GM23248 (cell line): ENCODE results near the gene PPIP5K2. TPM values are rescaled to one million over a fixed set of nuclear protein-coding genes. Genes with fewer than 3 reads are reported as not detected.

ENCODE experiments used
- DNase-seq: peaks from one replicate; pipeline ENCODE4 v3.0.0-alpha.2; 2015
- H2AFZ ChIP-seq: fragments of 200-600 bp; sonication (generic); 2 replicates; pipeline ENCODE4 v1.6.1; 2016; ENCODE audit warnings: antibody characterized with exemption
- H3F3A ChIP-seq: fragments of 200-600 bp; sonication (generic); 2 replicates; pipeline ENCODE4 v1.6.1; 2016; ENCODE audit warnings: mild to moderate bottlenecking, antibody characterized with exemption, mixed run types; ENCODE audit not compliant: insufficient read depth
- H3K27ac ChIP-seq: fragments of 200-600 bp; sonication (generic); 2 replicates; pipeline ENCODE4 v1.5.1; 2016; ENCODE audit warnings: mild to moderate bottlenecking
- H3K27me3 ChIP-seq: fragments of 200-600 bp; sonication (generic); replicated peaks from 2 replicates; pipeline ENCODE4 v1.6.1; 2016; ENCODE audit warnings: mild to moderate bottlenecking; ENCODE audit not compliant: insufficient read depth
- H3K36me3 ChIP-seq: fragments of 200-600 bp; sonication (generic); 2 replicates; pipeline ENCODE4 v1.6.1; 2016; ENCODE audit warnings: low read depth, mild to moderate bottlenecking
- H3K4me1 ChIP-seq: fragments of 200-600 bp; sonication (generic); 2 replicates; pipeline ENCODE4 v1.6.1; 2016; ENCODE audit warnings: mild to moderate bottlenecking; ENCODE audit not compliant: insufficient read depth
- H3K4me2 ChIP-seq: fragments of 200-600 bp; sonication (generic); one replicate; pipeline ENCODE4 v1.6.1; 2016; ENCODE audit warnings: mild to moderate bottlenecking; ENCODE audit not compliant: unreplicated experiment
- H3K4me3 ChIP-seq: fragments of 200-600 bp; sonication (generic); 2 replicates; pipeline ENCODE4 v1.5.1; 2016; ENCODE audit warnings: mild to moderate bottlenecking
- H3K79me2 ChIP-seq: fragments of 200-600 bp; sonication (generic); 2 replicates; pipeline ENCODE4 v1.6.1; 2016; ENCODE audit warnings: mild to moderate bottlenecking; ENCODE audit not compliant: insufficient read depth
- H3K9ac ChIP-seq: fragments of 200-600 bp; sonication (generic); 2 replicates; pipeline ENCODE4 v1.6.1; 2016; ENCODE audit warnings: mild to moderate bottlenecking
- H3K9me2 ChIP-seq: fragments of 200-600 bp; sonication (generic); 2 replicates; pipeline ENCODE4 v1.6.1; 2016; ENCODE audit warnings: mixed run types, mild to moderate bottlenecking, moderate library complexity; ENCODE audit not compliant: insufficient read depth
- H3K9me3 ChIP-seq: fragments of 200-600 bp; sonication (generic); one replicate; pipeline ENCODE4 v1.6.1; 2017; ENCODE audit warnings: low read depth
- H4K20me1 ChIP-seq: fragments of 200-600 bp; sonication (generic); 2 replicates; pipeline ENCODE4 v1.6.0; 2016; ENCODE audit not compliant: insufficient read depth
- EZH2 ChIP-seq: fragments of 200-600 bp; sonication (generic); IDR thresholded peaks from 2 replicates; pipeline ENCODE4 v1.6.1; 2018; ENCODE audit warnings: antibody characterized with exemption, mild to moderate bottlenecking; ENCODE audit not compliant: insufficient read depth, poor library complexity, severe bottlenecking
- EZH2phosphoT487 ChIP-seq: fragments of 200-600 bp; sonication (generic); IDR thresholded peaks from 2 replicates; pipeline ENCODE4 v1.6.1; 2018; ENCODE audit warnings: antibody characterized with exemption, moderate library complexity, mild to moderate bottlenecking, low read depth; ENCODE audit not compliant: insufficient read depth
- WGBS, 2 experiments: methylation state at CpG; one replicate each; pipeline ENCODE4 v1.1.6; 2015 to 2017; ENCODE audit warnings: low lambda C conversion rate in 2 of 2, low coverage in 1 of 2; ENCODE audit errors: missing lambda C conversion rate in 2 of 2; 5-methylcytosine and 5-hydroxymethylcytosine counted together
- in situ Hi-C: fragments of 300-500 bp; cut with MboI; formaldehyde crosslinking; loops from 2 replicates; pipeline ENCODE4 v1.15.0; 2020
- polyA plus RNA-seq: library from polyadenylated mRNA; unstranded; fragments of >200 nt; fragmentation: Nextera tagmentation; extraction: Ambion mirVana; gene quantifications from 2 replicates; pipeline ENCODE4 v1.2.1, GENCODE V29; 2016
- total RNA-seq: library from RNA; depleted of rRNA; stranded (reverse); fragments of >200 nt; shearing (Covaris generic); gene quantifications from 2 replicates; pipeline ENCODE4 v1.2.3, GENCODE V29; 2014

Gene PPIP5K2
- total and polyA plus RNA-seq, 2 experiments from 2014 or later, result 47.5 to 65.6 TPM

DNA sequence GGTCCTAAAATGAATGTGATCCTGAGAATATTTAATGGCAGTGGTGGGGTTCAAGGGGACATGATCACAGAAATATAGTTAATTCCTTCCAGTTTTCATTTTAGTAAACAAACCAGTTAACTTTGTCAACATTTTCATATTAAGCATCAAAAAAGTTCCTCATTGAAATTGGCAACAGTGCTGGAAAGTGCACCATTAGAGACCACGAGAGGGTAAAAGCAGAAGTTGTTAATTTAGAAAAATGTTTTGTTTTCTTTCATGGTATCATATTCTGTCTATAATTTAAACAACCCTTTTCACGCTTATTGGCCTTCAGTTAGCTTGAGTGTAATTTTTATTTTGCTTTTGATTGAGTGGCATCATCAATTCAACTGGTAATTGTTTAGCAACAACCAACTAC, 12.0 kb upstream of the PPIP5K2 start:
- Histone ChIP-seq H4K20me1 (no peaks in the 10 kb centered on the region), H3K36me3 (no peaks in the 10 kb centered on the region; the same call in 1 of the 2 replicates), H3K4me3 (no peak overlapping the region), H3K9ac (no peak overlapping the region), H3K9me2 (no peaks in the 10 kb centered on the region; the same call in 1 of the 2 replicates), H3F3A (no peaks in the 10 kb centered on the region), H3K79me2 (peaks cover 40% of the 10 kb centered on the region), H3K27me3 (no peaks in the 10 kb centered on the region), H3K27ac (no peak overlapping the region), H3K4me2 (no peak overlapping the region), H3K9me3 (no peaks in the 10 kb centered on the region), H2AFZ (no peak overlapping the region), H3K4me1 (no peaks in the 10 kb centered on the region)
- WGBS, 2 experiments, result 81 to 90% methylated on average over 2 of the region's 2 CpGs
- TF ChIP-seq EZH2 (no peak), EZH2phosphoT487 (no peak)
- DNase-seq, result no peak
- in situ Hi-C loops, result no loop called here

- Histone ChIP-seq H3K4me3 (no peak overlapping the region), H3K27ac (no peak overlapping the region), H4K20me1 (no peaks in the 10 kb centered on the region), H3K9me2 (peaks cover 2% of the 10 kb centered on the region), H3K4me2 (no peak overlapping the region), H3K9ac (no peak overlapping the region), H3K79me2 (peaks cover 52% of the 10 kb centered on the region), H3K36me3 (no peaks in the 10 kb centered on the region; the same call in 1 of the 2 replicates), H3K27me3 (no peaks in the 10 kb centered on the region), H3F3A (no peaks in the 10 kb centered on the region), H3K9me3 (no peaks in the 10 kb centered on the region), H2AFZ (no peak overlapping the region), H3K4me1 (no peaks in the 10 kb centered on the region)
- in situ Hi-C loops, result no loop called here
- TF ChIP-seq EZH2phosphoT487 (no peak), EZH2 (no peak)
- DNase-seq, result no peak
- 37 to 70% methylated on average over 1 of the region's 1 CpG for WGBS, 2 experiments
These were observed 10.8 kb upstream of the PPIP5K2 start for GRCh38 chr5:103109277-103109676.

GRCh38 chr5:103110403-103110802, 9.7 kb upstream of the PPIP5K2 start:
- in situ Hi-C loops, result no loop called here
- H2AFZ ChIP-seq, result no peak overlapping the region
- peaks cover 63% of the 10 kb centered on the region for H3K79me2 ChIP-seq
- no peaks in the 10 kb centered on the region; the same call in 1 of the 2 replicates for H3K36me3 ChIP-seq
- DNase-seq, result no peak
- no peaks in the 10 kb centered on the region for H3K27me3 ChIP-seq
- H3K4me3 ChIP-seq, result no peak overlapping the region
- peaks cover 2% of the 10 kb centered on the region for H3K9me2 ChIP-seq
- TF ChIP-seq EZH2phosphoT487 (no peak), EZH2 (no peak)
- WGBS, 2 experiments, result 96 to 98% methylated on average over 2 of the region's 2 CpGs
- H3K4me1 ChIP-seq, result no peaks in the 10 kb centered on the region
- H3K9ac ChIP-seq, result no peak overlapping the region
- no peaks in the 10 kb centered on the region for H3K9me3 ChIP-seq
- H3K27ac ChIP-seq, result no peak overlapping the region
- H4K20me1 ChIP-seq, result no peaks in the 10 kb centered on the region
- H3F3A ChIP-seq, result no peaks in the 10 kb centered on the region
- no peak overlapping the region for H3K4me2 ChIP-seq

GRCh38 chr5:103111468-103111867, 8.6 kb upstream of the PPIP5K2 start:
- no peaks in the 10 kb centered on the region for H4K20me1 ChIP-seq
- WGBS, 2 experiments, result 78 to 81% methylated on average over 2 of the region's 2 CpGs
- peaks cover 74% of the 10 kb centered on the region for H3K79me2 ChIP-seq
- H3K9ac ChIP-seq, result no peak overlapping the region
- no peaks in the 10 kb centered on the region for H3K36me3 ChIP-seq
- no peak overlapping the region for H3K4me2 ChIP-seq
- no peak overlapping the region for H3K27ac ChIP-seq
- H3K9me2 ChIP-seq, result peaks cover 2% of the 10 kb centered on the region
- in situ Hi-C loops, result no loop called here
- H2AFZ ChIP-seq, result no peak overlapping the region
- no peak overlapping the region for H3K4me3 ChIP-seq
- no peak for DNase-seq
- H3K4me1 ChIP-seq, result no peaks in the 10 kb centered on the region
- H3K27me3 ChIP-seq, result no peaks in the 10 kb centered on the region
- H3K9me3 ChIP-seq, result no peaks in the 10 kb centered on the region
- no peaks in the 10 kb centered on the region for H3F3A ChIP-seq
- no peak for TF ChIP-seq EZH2
- no peak for TF ChIP-seq EZH2phosphoT487

DNA sequence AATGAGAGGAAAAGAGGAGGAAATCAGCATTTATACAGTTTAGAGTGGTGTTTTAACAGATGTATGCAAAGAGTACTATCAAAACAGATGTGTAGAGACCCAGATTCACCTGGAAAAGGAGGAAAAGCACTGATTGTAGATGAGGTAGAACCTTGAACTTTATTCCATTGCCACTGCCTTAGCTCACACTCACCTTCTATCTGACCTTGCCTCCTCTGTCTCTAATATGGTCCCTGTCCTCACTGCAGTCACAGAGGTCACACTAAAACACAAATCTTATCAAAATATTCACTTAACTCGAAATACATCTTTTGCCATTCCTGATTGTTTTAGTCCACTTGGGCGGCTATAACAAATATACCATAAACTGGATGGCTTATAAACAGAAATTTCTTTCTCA, 7.2 kb upstream of the PPIP5K2 start:
- in situ Hi-C loops, result no loop called here
- H4K20me1 ChIP-seq, result no peaks in the 10 kb centered on the region
- H3K27ac ChIP-seq, result no peak overlapping the region
- 93% methylated on average over 2 of the region's 2 CpGs for WGBS, 2 experiments
- H3K9me2 ChIP-seq, result peaks cover 2% of the 10 kb centered on the region
- H3K27me3 ChIP-seq, result no peaks in the 10 kb centered on the region
- no peak overlapping the region for H2AFZ ChIP-seq
- no peaks in the 10 kb centered on the region for H3F3A ChIP-seq
- H3K4me1 ChIP-seq, result peaks cover 7% of the 10 kb centered on the region; the same call in 1 of the 2 replicates
- no peaks in the 10 kb centered on the region for H3K9me3 ChIP-seq
- H3K79me2 ChIP-seq, result peaks cover 88% of the 10 kb centered on the region
- no peak overlapping the region for H3K4me3 ChIP-seq
- DNase-seq, result no peak
- TF ChIP-seq EZH2phosphoT487 (no peak), EZH2 (no peak)
- no peak overlapping the region for H3K9ac ChIP-seq
- no peaks in the 10 kb centered on the region for H3K36me3 ChIP-seq
- H3K4me2 ChIP-seq, result no peak overlapping the region
